GM18519 (cell line): ENCODE measurements around the gene ARMH1.
"Not testable (repeated sequence)": the region's sequence is repeated elsewhere in the genome, so short reads cannot be mapped to it uniquely, and the experiment has no call there.

Source experiments
- ATAC-seq: cut with Tn5 transposase; IDR thresholded peaks from one replicate; pipeline ENCODE4 v1.9.1; 2021; ENCODE audit warnings: mild to moderate bottlenecking, moderate library complexity; ENCODE audit not compliant: unreplicated experiment, low FRiP score

ARMH1 gene

DNA sequence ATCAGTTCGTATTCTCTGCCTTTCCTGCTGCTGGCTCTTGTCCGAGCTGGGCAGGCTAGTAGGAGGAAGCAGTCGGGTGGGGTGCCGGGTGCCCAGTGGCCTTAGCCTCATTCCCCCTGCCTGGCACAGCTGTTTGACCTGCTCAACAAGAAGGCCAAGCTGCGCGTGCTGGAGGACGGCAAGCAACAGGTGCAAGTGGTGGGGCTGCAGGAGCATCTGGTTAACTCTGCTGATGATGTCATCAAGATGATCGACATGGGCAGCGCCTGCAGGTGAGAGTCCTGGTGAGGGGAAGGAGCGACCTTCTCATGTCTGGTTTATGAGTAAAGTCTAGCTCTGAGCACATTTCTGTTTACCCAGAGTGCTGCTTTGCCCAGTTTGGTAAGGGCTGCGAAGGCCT is 84.6 kb downstream of the ARMH1 start:
- no peak for ATAC-seq

DNA sequence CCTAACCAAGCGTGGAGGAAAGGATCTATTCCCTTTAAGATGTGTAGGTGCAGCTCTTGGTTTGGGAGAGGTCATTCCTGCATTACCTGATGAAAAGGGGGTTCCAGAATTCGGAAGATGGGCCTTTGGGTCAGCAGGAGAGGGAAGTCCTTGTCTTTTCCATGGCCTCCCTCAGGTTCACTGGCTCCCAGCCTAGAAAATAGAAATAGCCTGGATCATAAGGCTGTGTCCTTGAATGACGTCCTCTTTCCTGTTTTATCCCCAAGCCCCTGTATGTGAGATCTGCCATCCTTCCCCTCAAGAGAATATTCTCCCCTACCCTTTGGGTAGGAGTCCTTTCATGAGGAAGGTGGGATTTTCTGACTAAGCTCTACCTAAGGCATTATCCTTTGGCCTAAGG is 86.4 kb downstream of the ARMH1 start:
- ATAC-seq: no peak

DNA sequence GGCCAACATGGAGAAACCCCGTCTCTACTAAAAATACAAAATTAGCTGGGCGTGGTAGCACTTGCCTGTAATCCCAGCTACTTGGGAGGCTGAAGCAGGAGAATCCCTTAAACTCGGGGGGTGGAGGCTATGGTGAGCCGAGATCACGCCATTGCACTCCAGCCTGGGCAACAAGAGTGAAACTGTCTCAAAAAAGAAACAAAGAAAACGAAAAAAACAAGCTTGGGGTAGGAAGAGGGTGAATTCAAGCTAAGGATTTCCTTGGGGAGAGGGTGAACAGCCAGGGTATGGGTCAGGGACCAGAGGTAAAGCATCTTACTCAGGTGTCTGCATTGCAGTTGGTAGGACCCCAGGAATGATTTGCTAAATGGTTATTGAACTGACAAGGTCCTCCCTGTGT is 91.9 kb downstream of the ARMH1 start:
- not testable (repeated sequence) for ATAC-seq
